Esophagus squamous epithelium (tissue), 4 donors: Measurements from ENCODE around the gene SLC9C2.

Experiments used
- POLR2A ChIP-seq, 4 donors: fragments of 450-650 bp; IDR thresholded peaks; one replicate each; pipeline ENCODE4 v1.6.1; 2017; ENCODE audit warnings: antibody characterized with exemption in 4 of 4, mild to moderate bottlenecking in 4 of 4, moderate library complexity in 3 of 4
- TF ChIP-seq, protein P1 (sequence below), 6 experiments: fragments of 450-650 bp in 4 of 6; fragments of 200-600 bp in 2 of 6; sonication (generic) in 2 of 6; IDR thresholded peaks; one replicate each; pipeline ENCODE4 v1.5.1; 2016 to 2019; ENCODE audit warnings: antibody characterized with exemption in 6 of 6, mild to moderate bottlenecking in 4 of 6, moderate library complexity in 4 of 6

DNA sequence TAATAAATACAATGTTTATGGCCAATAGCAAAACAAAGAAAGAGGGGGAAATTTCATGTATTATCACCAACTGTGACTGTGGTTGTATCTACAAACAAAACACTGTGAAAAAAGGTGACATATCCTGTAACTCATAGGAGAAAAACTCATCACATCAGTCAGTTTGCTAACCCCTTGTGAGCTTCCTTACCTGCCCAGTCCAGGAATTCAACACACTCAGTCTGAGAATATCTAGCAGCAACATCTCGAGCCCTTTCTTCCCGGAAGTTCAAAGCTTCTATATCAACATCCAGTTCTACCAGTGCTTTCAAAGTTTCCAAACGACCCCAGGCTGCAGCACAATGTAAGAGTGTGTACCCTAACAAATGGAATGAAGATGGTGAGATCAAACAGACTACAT, 43.8 kb upstream of the SLC9C2 start:
- TF ChIP-seq, protein P1, sequence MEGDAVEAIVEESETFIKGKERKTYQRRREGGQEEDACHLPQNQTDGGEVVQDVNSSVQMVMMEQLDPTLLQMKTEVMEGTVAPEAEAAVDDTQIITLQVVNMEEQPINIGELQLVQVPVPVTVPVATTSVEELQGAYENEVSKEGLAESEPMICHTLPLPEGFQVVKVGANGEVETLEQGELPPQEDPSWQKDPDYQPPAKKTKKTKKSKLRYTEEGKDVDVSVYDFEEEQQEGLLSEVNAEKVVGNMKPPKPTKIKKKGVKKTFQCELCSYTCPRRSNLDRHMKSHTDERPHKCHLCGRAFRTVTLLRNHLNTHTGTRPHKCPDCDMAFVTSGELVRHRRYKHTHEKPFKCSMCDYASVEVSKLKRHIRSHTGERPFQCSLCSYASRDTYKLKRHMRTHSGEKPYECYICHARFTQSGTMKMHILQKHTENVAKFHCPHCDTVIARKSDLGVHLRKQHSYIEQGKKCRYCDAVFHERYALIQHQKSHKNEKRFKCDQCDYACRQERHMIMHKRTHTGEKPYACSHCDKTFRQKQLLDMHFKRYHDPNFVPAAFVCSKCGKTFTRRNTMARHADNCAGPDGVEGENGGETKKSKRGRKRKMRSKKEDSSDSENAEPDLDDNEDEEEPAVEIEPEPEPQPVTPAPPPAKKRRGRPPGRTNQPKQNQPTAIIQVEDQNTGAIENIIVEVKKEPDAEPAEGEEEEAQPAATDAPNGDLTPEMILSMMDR (IDR thresholded peaks at IDR 0.05) = no peak
- no peak for TF ChIP-seq POLR2A (IDR thresholded peaks at IDR 0.05)
